B cell (primary cell): ENCODE results near the gene TMEM119. TPM values are rescaled to one million over a fixed set of nuclear protein-coding genes. Genes with fewer than 3 reads are reported as not detected.
A peak's percentile ranks its signal among the peaks of the same experiment; 100 is the strongest.

Experiments used
- ATAC-seq: fragments of 200-7000 bp; cut with Tn5 transposase; one replicate; pipeline ENCODE4 v1.10.0; 2021; ENCODE audit warnings: low read depth, mild to moderate bottlenecking, moderate number of reproducible peaks, moderate library complexity
- CTCF ChIA-PET: fragments of 350-600 bp; sonication (Branson Sonifier 250); formaldehyde crosslinking; loops from one replicate; lab custom pipeline; 2021; ENCODE audit warnings: antibody characterized with exemption, inconsistent platforms; lab: Charles Lee
- POLR2A ChIA-PET: fragments of 350-600 bp; sonication (Branson Sonifier 250); formaldehyde crosslinking; loops from one replicate; lab custom pipeline; 2021; ENCODE audit warnings: antibody characterized with exemption; lab: Charles Lee
- DNase-seq: peaks from one replicate; pipeline ENCODE4 v3.0.0; 2013
- H2AFZ ChIP-seq: 2 replicates; pipeline ENCODE4 v1.6.1; 2012; ENCODE audit warnings: mild to moderate bottlenecking, low read depth, low read length; ENCODE audit not compliant: insufficient read depth, poor library complexity, severe bottlenecking
- H3K27ac ChIP-seq, 2 donors: 1 replicate in 1 of 2; 2 replicates in 1 of 2; pipeline ENCODE4 v1.5.1; 2012 to 2013; ENCODE audit warnings: low read length in 2 of 2, mild to moderate bottlenecking in 2 of 2, moderate library complexity in 1 of 2
- H3K27me3 ChIP-seq, 4 experiments: fragments of 200-600 bp in 1 of 4; sonication (generic) in 1 of 4; replicated peaks in 1 of 4; 1 replicate in 2 of 4; 2 replicates in 2 of 4; pipeline versions ENCODE4 v1.6.1 to v1.7.0; 2013 to 2016; ENCODE audit warnings: low read length in 3 of 4, mild to moderate bottlenecking in 2 of 4, mixed read lengths in 1 of 4, moderate library complexity in 1 of 4; ENCODE audit not compliant: insufficient read depth in 4 of 4, control insufficient read depth in 3 of 4; ENCODE audit errors: control extremely low read depth in 1 of 4
- H3K36me3 ChIP-seq, 2 experiments: replicated peaks in 1 of 2; 1 replicate in 1 of 2; 2 replicates in 1 of 2; pipeline versions ENCODE4 v1.6.1 to v1.7.1; 2013; ENCODE audit warnings: low read length in 1 of 2; ENCODE audit not compliant: insufficient read depth in 2 of 2, control insufficient read depth in 1 of 2; ENCODE audit errors: control extremely low read depth in 1 of 2, extremely low read depth in 1 of 2
- H3K4me1 ChIP-seq, 2 donors: fragments of 200-600 bp in 1 of 2; sonication (generic) in 1 of 2; 1 replicate in 1 of 2; 2 replicates in 1 of 2; pipeline versions ENCODE4 v1.5.1 to v1.6.1; 2013 to 2017; ENCODE audit warnings: low read length in 2 of 2; ENCODE audit not compliant: control insufficient read depth in 2 of 2, insufficient read depth in 2 of 2
- H3K4me2 ChIP-seq: replicated peaks from 2 replicates; pipeline ENCODE3; 2012; ENCODE audit warnings: mild to moderate bottlenecking, low read depth, low read length; ENCODE audit not compliant: poor library complexity, severe bottlenecking
- H3K4me3 ChIP-seq, 5 experiments: fragments of 200-600 bp in 1 of 5; sonication (generic) in 1 of 5; 1 replicate in 3 of 5; 2 replicates in 2 of 5; pipeline versions ENCODE4 v1.5.1 to v1.7.0; 2011 to 2016; ENCODE audit warnings: low read length in 4 of 5, mild to moderate bottlenecking in 4 of 5, low read depth in 2 of 5, control low read depth in 1 of 5, moderate library complexity in 1 of 5; ENCODE audit not compliant: insufficient read depth in 1 of 5; ENCODE audit errors: control extremely low read depth in 1 of 5, extremely low read depth in 1 of 5
- H3K79me2 ChIP-seq: fragments of 200-600 bp; sonication (generic); one replicate; pipeline ENCODE4 v1.6.0; 2016; ENCODE audit warnings: low read length; ENCODE audit not compliant: control insufficient read depth, insufficient read depth
- H3K9ac ChIP-seq: fragments of 200-600 bp; sonication (generic); 2 replicates; pipeline ENCODE4 v1.6.1; 2017; ENCODE audit warnings: mild to moderate bottlenecking, low read length, moderate library complexity
- H3K9me3 ChIP-seq, 3 donors: one replicate each; pipeline versions ENCODE4 v1.6.1 to v1.7.1; 2013; ENCODE audit warnings: low read length in 2 of 3; ENCODE audit not compliant: control insufficient read depth in 2 of 3, insufficient read depth in 1 of 3; ENCODE audit errors: control extremely low read depth in 1 of 3
- H4K20me1 ChIP-seq: 2 replicates; pipeline ENCODE4 v1.6.0; 2012; ENCODE audit warnings: mild to moderate bottlenecking, low read length; ENCODE audit not compliant: insufficient read depth, control insufficient read depth, poor library complexity, severe bottlenecking
- H3K27ac Mint-ChIP-seq: one replicate; pipeline ENCODE4 v1.8.0; 2021; ENCODE audit warnings: mixed read lengths
- H3K27me3 Mint-ChIP-seq: one replicate; pipeline ENCODE4 v1.8.0; 2021; ENCODE audit warnings: mixed read lengths
- H3K4me1 Mint-ChIP-seq: one replicate; pipeline ENCODE4 v1.8.0; 2021; ENCODE audit warnings: mixed read lengths
- H3K4me3 Mint-ChIP-seq: one replicate; pipeline ENCODE4 v1.8.0; 2021; ENCODE audit warnings: mixed read lengths
- H3K9me3 Mint-ChIP-seq: one replicate; pipeline ENCODE4 v1.8.0; 2022; ENCODE audit warnings: mixed read lengths; ENCODE audit not compliant: insufficient read depth
- CTCF ChIP-seq: fragments of 200-600 bp; IDR thresholded peaks from one replicate; pipeline ENCODE4 v1.8.0; 2022; ENCODE audit warnings: antibody characterized with exemption, mild to moderate bottlenecking
- EZH2 ChIP-seq: IDR thresholded peaks from 2 replicates; pipeline ENCODE4 v1.6.1; 2012; ENCODE audit warnings: borderline replicate concordance, low read depth, mild to moderate bottlenecking, moderate library complexity, low read length; ENCODE audit not compliant: insufficient read depth, poor library complexity, severe bottlenecking
- WGBS: methylation state at CpG from one replicate; pipeline ENCODE4 v1.1.5; 2013; ENCODE audit warnings: missing lambda C conversion rate; ENCODE audit not compliant: insufficient coverage; 5-methylcytosine and 5-hydroxymethylcytosine counted together
- intact Hi-C: fragments of 100-400 bp; cut with micrococcal nuclease; formaldehyde crosslinking; loops from one replicate; pipeline ENCODE4 v1.10.0; 2022
- polyA plus RNA-seq: library from polyadenylated mRNA; depleted of rRNA; stranded (reverse); fragments of >200 nt; gene quantifications from 2 replicates; pipeline ENCODE4 v1.2.3, GENCODE V29; 2012
- total RNA-seq, 2 donors: library from RNA; stranded (reverse); fragments of 120-200 nt in 1 of 2; gene quantifications; 1 replicate in 1 of 2; 2 replicates in 1 of 2; pipeline versions ENCODE4 v1.2.3 to v1.2.4, GENCODE V29; 2013 to 2022

TMEM119 gene
- total and polyA plus RNA-seq, 2 donors (not counting 1 experiment from before 2014, with no cell fraction given) = 0.25 TPM; not detected in 1

- TF ChIP-seq CTCF = no peak
- TF ChIP-seq EZH2 = no peak
- H2AFZ ChIP-seq = no peak overlapping the region
- H4K20me1 ChIP-seq = peaks cover 10% of the 10 kb centered on the region
- peaks cover 0 to 3% (median 2%) of the 10 kb centered on the region in 3 donors for H3K9me3 ChIP-seq
- Mint-ChIP-seq H3K27me3 (no peaks in the 10 kb centered on the region), H3K27ac (peak overlapping the region; percentile 100), H3K4me3 (peak overlapping the region; percentile 99), H3K4me1 (peaks cover 90% of the 10 kb centered on the region), H3K9me3 (no peaks in the 10 kb centered on the region)
- peak overlapping the region; percentile 84 for H3K4me2 ChIP-seq
- peak overlapping the region; percentile 62 to 87 (median 78) for H3K4me3 ChIP-seq
- ATAC-seq (no peak), DNase-seq (no peak)
- intact Hi-C loops = loop anchor here (1.0 to 10.0 kb wide), 5 partner anchors 28 to 521 kb away; partner anchors contain the start of genes ALKBH2, SSH1 and UNG
- peaks cover 79 to 88% of the 10 kb centered on the region in 2 donors for H3K4me1 ChIP-seq
- ChIA-PET POLR2A (interaction anchor here (0.5 to 14.8 kb wide), 15 partner anchors 9 to 94 kb away, joined by 3 to 133 read pairs (median 8); partner anchors contain the start of genes ISCU and SART3), CTCF (interaction anchor here (0.6 to 17.3 kb wide), 8 partner anchors 8 to 457 kb away, joined by 3 to 431 read pairs (median 36); partner anchors contain the start of genes ISCU and SART3)
- peaks cover 44% of the 10 kb centered on the region for H3K79me2 ChIP-seq
- H3K27me3 ChIP-seq = no peaks in the 10 kb centered on the region
- peak overlapping the region; percentile 81 for H3K9ac ChIP-seq
- WGBS = 0% methylated on average over 1 of the region's 6 CpGs
- H3K27ac ChIP-seq = peak overlapping the region; percentile 92 to 95
- peaks cover 0 to 19% of the 10 kb centered on the region in 2 experiments for H3K36me3 ChIP-seq
Measured at GRCh38 chr12:108635997-108636808, 38.3 kb upstream of the TMEM119 start.
